ENCODE measurements around the gene CEP104.

DNA sequence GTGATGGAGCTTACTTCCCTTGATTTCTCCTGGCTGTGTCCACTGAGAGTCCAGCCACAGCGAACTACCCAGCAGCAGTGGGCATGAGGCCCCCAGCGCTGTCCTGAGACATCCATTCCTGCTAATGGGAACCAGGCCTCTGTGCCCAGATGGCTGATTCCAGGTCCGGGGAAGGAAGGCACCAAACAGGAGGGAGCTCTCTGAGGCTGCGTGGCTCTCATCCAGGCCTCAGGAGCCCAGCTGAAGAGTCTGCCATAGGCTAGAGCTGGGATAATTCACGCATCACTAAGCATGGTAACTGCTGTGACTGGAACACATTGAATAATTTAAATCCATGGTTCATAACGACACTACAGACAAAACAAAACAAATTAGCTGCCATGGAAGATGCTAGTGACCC is 36.0 kb downstream of the CEP104 start:
- TF ChIP-seq SPI1 (IDR thresholded peaks at IDR 0.05; ENCODE audit: borderline replicate concordance, low read depth) (no peak), POLR2AphosphoS5 (IDR thresholded peaks at IDR 0.05; ENCODE audit: low read depth) (no peak)
- TF ChIP-seq, protein P1, sequence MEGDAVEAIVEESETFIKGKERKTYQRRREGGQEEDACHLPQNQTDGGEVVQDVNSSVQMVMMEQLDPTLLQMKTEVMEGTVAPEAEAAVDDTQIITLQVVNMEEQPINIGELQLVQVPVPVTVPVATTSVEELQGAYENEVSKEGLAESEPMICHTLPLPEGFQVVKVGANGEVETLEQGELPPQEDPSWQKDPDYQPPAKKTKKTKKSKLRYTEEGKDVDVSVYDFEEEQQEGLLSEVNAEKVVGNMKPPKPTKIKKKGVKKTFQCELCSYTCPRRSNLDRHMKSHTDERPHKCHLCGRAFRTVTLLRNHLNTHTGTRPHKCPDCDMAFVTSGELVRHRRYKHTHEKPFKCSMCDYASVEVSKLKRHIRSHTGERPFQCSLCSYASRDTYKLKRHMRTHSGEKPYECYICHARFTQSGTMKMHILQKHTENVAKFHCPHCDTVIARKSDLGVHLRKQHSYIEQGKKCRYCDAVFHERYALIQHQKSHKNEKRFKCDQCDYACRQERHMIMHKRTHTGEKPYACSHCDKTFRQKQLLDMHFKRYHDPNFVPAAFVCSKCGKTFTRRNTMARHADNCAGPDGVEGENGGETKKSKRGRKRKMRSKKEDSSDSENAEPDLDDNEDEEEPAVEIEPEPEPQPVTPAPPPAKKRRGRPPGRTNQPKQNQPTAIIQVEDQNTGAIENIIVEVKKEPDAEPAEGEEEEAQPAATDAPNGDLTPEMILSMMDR (IDR thresholded peaks at IDR 0.05; ENCODE audit: insufficient read depth, low read length) = no peak
- TF ChIP-seq, protein P2, sequence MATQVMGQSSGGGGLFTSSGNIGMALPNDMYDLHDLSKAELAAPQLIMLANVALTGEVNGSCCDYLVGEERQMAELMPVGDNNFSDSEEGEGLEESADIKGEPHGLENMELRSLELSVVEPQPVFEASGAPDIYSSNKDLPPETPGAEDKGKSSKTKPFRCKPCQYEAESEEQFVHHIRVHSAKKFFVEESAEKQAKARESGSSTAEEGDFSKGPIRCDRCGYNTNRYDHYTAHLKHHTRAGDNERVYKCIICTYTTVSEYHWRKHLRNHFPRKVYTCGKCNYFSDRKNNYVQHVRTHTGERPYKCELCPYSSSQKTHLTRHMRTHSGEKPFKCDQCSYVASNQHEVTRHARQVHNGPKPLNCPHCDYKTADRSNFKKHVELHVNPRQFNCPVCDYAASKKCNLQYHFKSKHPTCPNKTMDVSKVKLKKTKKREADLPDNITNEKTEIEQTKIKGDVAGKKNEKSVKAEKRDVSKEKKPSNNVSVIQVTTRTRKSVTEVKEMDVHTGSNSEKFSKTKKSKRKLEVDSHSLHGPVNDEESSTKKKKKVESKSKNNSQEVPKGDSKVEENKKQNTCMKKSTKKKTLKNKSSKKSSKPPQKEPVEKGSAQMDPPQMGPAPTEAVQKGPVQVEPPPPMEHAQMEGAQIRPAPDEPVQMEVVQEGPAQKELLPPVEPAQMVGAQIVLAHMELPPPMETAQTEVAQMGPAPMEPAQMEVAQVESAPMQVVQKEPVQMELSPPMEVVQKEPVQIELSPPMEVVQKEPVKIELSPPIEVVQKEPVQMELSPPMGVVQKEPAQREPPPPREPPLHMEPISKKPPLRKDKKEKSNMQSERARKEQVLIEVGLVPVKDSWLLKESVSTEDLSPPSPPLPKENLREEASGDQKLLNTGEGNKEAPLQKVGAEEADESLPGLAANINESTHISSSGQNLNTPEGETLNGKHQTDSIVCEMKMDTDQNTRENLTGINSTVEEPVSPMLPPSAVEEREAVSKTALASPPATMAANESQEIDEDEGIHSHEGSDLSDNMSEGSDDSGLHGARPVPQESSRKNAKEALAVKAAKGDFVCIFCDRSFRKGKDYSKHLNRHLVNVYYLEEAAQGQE (IDR thresholded peaks at IDR 0.05; ENCODE audit: insufficient replicate concordance, low read depth) = no peak

Data from HL-60 (cell line).